HUES64 (cell line): Measurements from ENCODE around the gene SLC22A16.
"Not testable (repeated sequence)": the region's sequence is repeated elsewhere in the genome, so short reads cannot be mapped to it uniquely, and the experiment has no call there.

ENCODE experiments used
- H3K27ac ChIP-seq: 2 replicates; pipeline ENCODE4 v1.7.0; 2013; ENCODE audit warnings: low read depth, low read length, inconsistent platforms
- H3K27me3 ChIP-seq: 2 replicates; pipeline ENCODE4 v1.6.1; 2013; ENCODE audit warnings: mild to moderate bottlenecking, low read length; ENCODE audit not compliant: insufficient read depth
- H3K36me3 ChIP-seq: 2 replicates; pipeline ENCODE4 v1.6.1; 2013; ENCODE audit warnings: mild to moderate bottlenecking, low read length; ENCODE audit not compliant: insufficient read depth
- H3K4me1 ChIP-seq: 2 replicates; pipeline ENCODE4 v1.6.1; 2013; ENCODE audit warnings: mild to moderate bottlenecking, low read length, moderate library complexity; ENCODE audit not compliant: insufficient read depth
- H3K4me3 ChIP-seq: 2 replicates; pipeline ENCODE4 v1.5.1; 2013; ENCODE audit warnings: mild to moderate bottlenecking, low read length, moderate library complexity
- H3K9ac ChIP-seq: 2 replicates; pipeline ENCODE4 v1.6.1; 2013; ENCODE audit warnings: mild to moderate bottlenecking, low read depth, low read length
- H3K9me3 ChIP-seq: 2 replicates; pipeline ENCODE4 v1.6.1; 2013; ENCODE audit warnings: low read depth, low read length; ENCODE audit not compliant: insufficient read depth
- WGBS: fragments of 150-250, 120-280 bp; methylation state at CpG from one replicate; pipeline ENCODE4 v1.1.7; 2013; ENCODE audit warnings: missing lambda C conversion rate; 5-methylcytosine and 5-hydroxymethylcytosine counted together

The SLC22A16 gene

GRCh38 chr6:110490110-110490509 lies 13.7 kb upstream of the SLC22A16 start:
- H3K4me1 ChIP-seq = peaks cover 6% of the 10 kb centered on the region; the same call in 1 of the 2 replicates
- no peaks in the 10 kb centered on the region for H3K27me3 ChIP-seq
- no peak overlapping the region for H3K27ac ChIP-seq
- 83% methylated on average over 3 of the region's 3 CpGs for WGBS
- H3K4me3 ChIP-seq = no peak overlapping the region
- no peak overlapping the region for H3K9ac ChIP-seq
- no peaks in the 10 kb centered on the region for H3K36me3 ChIP-seq
- H3K9me3 ChIP-seq = no peaks in the 10 kb centered on the region

GRCh38 chr6:110488606-110489190 lies 12.3 kb upstream of the SLC22A16 start:
- Histone ChIP-seq H3K9ac (no peak overlapping the region), H3K36me3 (no peaks in the 10 kb centered on the region), H3K9me3 (no peaks in the 10 kb centered on the region), H3K27ac (no peak overlapping the region), H3K4me1 (peaks cover 6% of the 10 kb centered on the region; the same call in 1 of the 2 replicates), H3K27me3 (no peaks in the 10 kb centered on the region), H3K4me3 (no peak overlapping the region)
- 92% methylated on average over 6 of the region's 6 CpGs for WGBS

DNA sequence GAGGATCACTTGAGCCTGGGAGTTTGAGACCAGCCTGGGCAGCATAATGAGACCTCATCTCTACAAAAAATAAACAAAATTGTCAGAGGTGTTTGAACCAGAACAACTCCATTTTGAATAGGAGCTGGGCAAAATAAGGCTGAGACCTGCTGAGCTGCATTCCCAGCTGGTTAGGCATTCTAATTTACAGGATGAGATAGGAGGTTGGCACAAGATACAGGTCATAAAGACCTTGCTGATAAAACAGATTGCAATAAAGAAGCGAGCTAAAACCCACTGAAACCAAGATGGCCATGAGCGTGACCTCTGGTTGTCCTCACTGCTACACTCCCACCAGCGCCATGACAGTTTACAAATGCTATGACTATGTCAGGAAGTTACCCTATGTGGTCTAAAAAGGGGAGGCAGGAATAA lies 11.6 kb upstream of the SLC22A16 start:
- not testable (repeated sequence) for H3K27ac ChIP-seq, H3K27me3 ChIP-seq, H3K9me3 ChIP-seq, H3K4me1 ChIP-seq, H3K9ac ChIP-seq, H3K4me3 ChIP-seq, H3K36me3 ChIP-seq
- WGBS = 91% methylated on average over 3 of the region's 3 CpGs

- H3K27ac ChIP-seq = no peak overlapping the region
- H3K27me3 ChIP-seq = no peaks in the 10 kb centered on the region
- H3K4me1 ChIP-seq = peaks cover 2% of the 10 kb centered on the region; the same call in 1 of the 2 replicates
- H3K36me3 ChIP-seq = no peaks in the 10 kb centered on the region
- H3K9ac ChIP-seq = no peak overlapping the region
- H3K9me3 ChIP-seq = no peaks in the 10 kb centered on the region
- 88% methylated on average over 1 of the region's 1 CpG for WGBS
- no peak overlapping the region for H3K4me3 ChIP-seq
Measured at GRCh38 chr6:110486756-110487155, 10.3 kb upstream of the SLC22A16 start.

GRCh38 chr6:110485491-110485890 lies 9.1 kb upstream of the SLC22A16 start:
- Histone ChIP-seq H3K27me3 (no peaks in the 10 kb centered on the region), H3K36me3 (no peaks in the 10 kb centered on the region), H3K27ac (no peak overlapping the region), H3K9ac (no peak overlapping the region), H3K4me1 (no peaks in the 10 kb centered on the region), H3K4me3 (no peak overlapping the region), H3K9me3 (no peaks in the 10 kb centered on the region)
- 80% methylated on average over 5 of the region's 5 CpGs for WGBS

DNA sequence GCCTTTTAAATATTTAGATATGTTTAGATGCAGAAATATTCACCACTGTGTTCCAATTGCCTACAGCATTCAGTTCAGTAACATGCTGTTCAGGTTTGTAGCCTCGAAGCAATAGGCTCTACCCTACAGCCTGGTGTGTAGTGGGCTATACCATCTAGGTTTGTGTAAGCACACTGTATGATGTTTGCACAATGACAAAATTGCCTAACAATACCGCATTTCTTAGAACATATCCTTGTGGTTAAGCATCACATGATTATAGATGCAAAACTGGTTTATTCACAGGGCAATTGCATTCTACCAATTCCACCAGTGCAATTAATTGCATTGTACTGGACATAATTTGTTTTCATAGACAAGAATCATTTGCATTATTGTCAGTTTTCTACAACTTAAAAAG lies 7.9 kb upstream of the SLC22A16 start:
- WGBS = 93% methylated on average over 2 of the region's 2 CpGs
- no peak overlapping the region for H3K4me3 ChIP-seq
- H3K27me3 ChIP-seq = no peaks in the 10 kb centered on the region
- H3K4me1 ChIP-seq = no peaks in the 10 kb centered on the region
- no peak overlapping the region for H3K9ac ChIP-seq
- H3K36me3 ChIP-seq = no peaks in the 10 kb centered on the region
- no peaks in the 10 kb centered on the region for H3K9me3 ChIP-seq
- H3K27ac ChIP-seq = no peak overlapping the region

- no peak overlapping the region for H3K4me3 ChIP-seq
- WGBS = 100% methylated on average over 5 of the region's 7 CpGs
- H3K27ac ChIP-seq = no peak overlapping the region
- H3K9ac ChIP-seq = no peak overlapping the region
- no peaks in the 10 kb centered on the region for H3K27me3 ChIP-seq
- H3K9me3 ChIP-seq = no peaks in the 10 kb centered on the region
- H3K36me3 ChIP-seq = no peaks in the 10 kb centered on the region
- no peaks in the 10 kb centered on the region for H3K4me1 ChIP-seq
Measured at GRCh38 chr6:110482774-110483400, 6.5 kb upstream of the SLC22A16 start.

DNA sequence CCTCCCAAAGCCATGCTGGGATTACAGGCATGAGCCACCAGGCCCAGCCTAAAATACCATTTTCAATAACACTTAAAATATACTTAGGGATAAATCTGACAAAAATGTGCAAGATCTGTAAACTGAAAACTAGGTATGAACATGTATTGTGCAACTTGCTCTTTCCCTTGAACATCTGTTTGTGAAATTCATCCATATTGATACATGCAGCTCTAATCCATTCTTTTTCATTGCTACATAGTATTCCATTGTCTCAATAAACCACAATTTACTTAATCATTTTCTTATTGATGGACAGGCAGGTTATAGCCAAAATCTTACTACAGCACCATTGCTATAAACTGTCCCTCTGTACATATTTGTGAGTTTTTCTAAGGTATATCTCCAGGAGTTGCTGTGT lies 4.7 kb upstream of the SLC22A16 start:
- no peak overlapping the region for H3K27ac ChIP-seq
- H3K27me3 ChIP-seq = peaks cover 7% of the 10 kb centered on the region
- no peaks in the 10 kb centered on the region for H3K36me3 ChIP-seq
- H3K9me3 ChIP-seq = no peaks in the 10 kb centered on the region
- H3K4me3 ChIP-seq = no peak overlapping the region
- no peak overlapping the region for H3K9ac ChIP-seq
- no peaks in the 10 kb centered on the region for H3K4me1 ChIP-seq

DNA sequence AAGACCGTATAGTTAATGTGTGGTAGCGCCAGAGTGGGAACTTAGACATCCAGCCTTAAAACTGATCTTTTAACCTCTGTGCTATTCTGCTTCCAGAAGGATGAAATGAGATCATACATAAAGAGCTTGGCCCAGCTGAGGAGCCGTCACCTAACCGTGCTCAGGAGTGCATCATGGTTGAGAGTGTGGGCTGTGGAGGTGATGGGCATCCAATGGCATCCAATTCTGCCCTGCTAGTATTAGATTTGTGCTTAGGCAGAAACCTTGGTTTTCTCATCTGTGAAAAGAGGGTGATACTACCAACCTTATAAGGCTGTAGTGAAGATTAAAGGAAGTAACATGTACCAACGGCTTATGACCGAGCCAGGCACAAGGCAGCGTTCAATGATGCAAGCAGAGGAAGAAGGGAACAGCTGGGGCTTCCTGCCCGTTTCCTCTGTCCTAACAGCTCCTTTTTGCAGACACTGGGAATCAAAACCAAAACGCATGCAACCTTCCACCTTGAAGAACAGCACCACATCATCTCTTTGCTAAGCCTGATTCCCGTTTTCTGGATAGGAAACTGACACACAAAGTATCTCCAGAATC lies 1.3 kb downstream of the SLC22A16 start:
- Histone ChIP-seq H3K4me1 (no peaks in the 10 kb centered on the region), H3K9me3 (peaks cover 7% of the 10 kb centered on the region; the same call in 1 of the 2 replicates), H3K36me3 (no peaks in the 10 kb centered on the region), H3K27me3 (peaks cover 22% of the 10 kb centered on the region), H3K27ac (no peak overlapping the region), H3K9ac (no peak overlapping the region), H3K4me3 (no peak overlapping the region)
- 91% methylated on average over 10 of the region's 10 CpGs for WGBS

DNA sequence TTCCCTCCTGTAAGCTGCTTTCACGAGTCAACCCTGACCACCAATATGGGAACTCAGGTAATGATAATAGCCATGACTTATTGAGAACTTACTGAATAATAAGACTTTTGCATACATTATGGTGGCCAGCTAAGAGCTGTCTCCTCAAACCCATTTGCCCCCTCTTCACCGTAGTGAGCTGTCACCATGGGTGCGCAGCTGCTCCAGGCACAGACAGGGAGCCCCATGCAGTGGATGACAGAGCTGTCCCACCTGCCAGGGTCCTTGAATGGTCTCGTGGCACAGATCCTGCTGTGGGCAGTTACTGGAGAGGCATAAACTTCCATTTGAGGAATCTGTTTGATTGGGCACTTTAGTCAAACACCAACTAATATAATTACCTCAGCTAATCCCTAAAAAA lies 1.9 kb downstream of the SLC22A16 start:
- Histone ChIP-seq H3K4me3 (no peak overlapping the region), H3K27ac (no peak overlapping the region), H3K36me3 (no peaks in the 10 kb centered on the region), H3K4me1 (no peaks in the 10 kb centered on the region), H3K27me3 (peaks cover 22% of the 10 kb centered on the region), H3K9ac (no peak overlapping the region), H3K9me3 (peaks cover 7% of the 10 kb centered on the region; the same call in 1 of the 2 replicates)
- WGBS = 96% methylated on average over 3 of the region's 4 CpGs

GRCh38 chr6:110472739-110473138 lies 3.7 kb downstream of the SLC22A16 start:
- Histone ChIP-seq H3K4me3 (no peak overlapping the region), H3K36me3 (no peaks in the 10 kb centered on the region), H3K27me3 (peaks cover 22% of the 10 kb centered on the region), H3K9ac (no peak overlapping the region), H3K9me3 (peaks cover 7% of the 10 kb centered on the region; the same call in 1 of the 2 replicates), H3K27ac (no peak overlapping the region), H3K4me1 (no peaks in the 10 kb centered on the region)
- WGBS = 97% methylated on average over 4 of the region's 4 CpGs
